GM12872 (cell line): ENCODE measurements around the gene LRRC71.

Source experiments
- CTCF ChIP-seq: IDR thresholded peaks from 3 replicates; pipeline ENCODE4 v1.5.1; 2011; ENCODE audit warnings: low read depth, mild to moderate bottlenecking, low read length, moderate library complexity; ENCODE audit not compliant: insufficient read depth

Gene LRRC71

GRCh38 chr1:156927215-156928042 is 7.0 kb downstream of the LRRC71 start:
- peak; percentile 58 for TF ChIP-seq CTCF

- TF ChIP-seq CTCF, result no peak
Observed at GRCh38 chr1:156928043-156928602, 7.7 kb downstream of the LRRC71 start.

- no peak for TF ChIP-seq CTCF
Observed at GRCh38 chr1:156929596-156930238, 9.3 kb downstream of the LRRC71 start.

- TF ChIP-seq CTCF, result no peak
Observed at GRCh38 chr1:156930483-156930882, 10.1 kb downstream of the LRRC71 start.

- TF ChIP-seq CTCF, result no peak
Observed at GRCh38 chr1:156931211-156931952, 10.9 kb downstream of the LRRC71 start.

- TF ChIP-seq CTCF, result no peak
Observed at GRCh38 chr1:156931974-156932710, 11.7 kb downstream of the LRRC71 start.
